ENCODE measurements around the gene LIPI. TPM values are rescaled to one million over a fixed set of nuclear protein-coding genes. Genes with fewer than 3 reads are reported as not detected.

The LIPI gene
- total and polyA plus RNA-seq, 2 donors from 2014 or later: not detected

DNA sequence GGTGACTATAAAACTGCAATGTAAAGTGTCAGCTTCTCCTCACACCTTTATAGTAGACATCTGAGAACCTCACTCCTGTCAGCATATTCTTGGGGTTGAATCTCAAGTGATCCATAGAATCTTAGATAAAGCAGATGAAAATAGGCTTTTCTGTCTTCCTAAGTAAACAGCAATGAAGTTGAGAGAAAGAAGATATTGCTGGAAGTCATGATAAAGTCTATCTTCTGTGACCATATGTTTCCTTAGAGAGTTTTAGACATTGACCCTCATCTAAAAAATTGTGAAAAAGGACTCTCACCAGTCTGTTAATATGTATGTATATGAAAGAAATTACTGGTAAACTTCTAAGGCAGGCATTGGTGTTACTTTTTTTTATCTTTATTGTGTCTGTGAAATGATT, 66.8 kb downstream of the LIPI start:
- H3K27ac ChIP-seq (ENCODE audit: low read depth in 2 of 2, low read length in 2 of 2): no peak overlapping the region
- TF ChIP-seq, protein P1, sequence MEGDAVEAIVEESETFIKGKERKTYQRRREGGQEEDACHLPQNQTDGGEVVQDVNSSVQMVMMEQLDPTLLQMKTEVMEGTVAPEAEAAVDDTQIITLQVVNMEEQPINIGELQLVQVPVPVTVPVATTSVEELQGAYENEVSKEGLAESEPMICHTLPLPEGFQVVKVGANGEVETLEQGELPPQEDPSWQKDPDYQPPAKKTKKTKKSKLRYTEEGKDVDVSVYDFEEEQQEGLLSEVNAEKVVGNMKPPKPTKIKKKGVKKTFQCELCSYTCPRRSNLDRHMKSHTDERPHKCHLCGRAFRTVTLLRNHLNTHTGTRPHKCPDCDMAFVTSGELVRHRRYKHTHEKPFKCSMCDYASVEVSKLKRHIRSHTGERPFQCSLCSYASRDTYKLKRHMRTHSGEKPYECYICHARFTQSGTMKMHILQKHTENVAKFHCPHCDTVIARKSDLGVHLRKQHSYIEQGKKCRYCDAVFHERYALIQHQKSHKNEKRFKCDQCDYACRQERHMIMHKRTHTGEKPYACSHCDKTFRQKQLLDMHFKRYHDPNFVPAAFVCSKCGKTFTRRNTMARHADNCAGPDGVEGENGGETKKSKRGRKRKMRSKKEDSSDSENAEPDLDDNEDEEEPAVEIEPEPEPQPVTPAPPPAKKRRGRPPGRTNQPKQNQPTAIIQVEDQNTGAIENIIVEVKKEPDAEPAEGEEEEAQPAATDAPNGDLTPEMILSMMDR (IDR thresholded peaks at IDR 0.05; ENCODE audit: borderline replicate concordance, extremely low read depth, insufficient read depth): no peak
- H3K9ac ChIP-seq (ENCODE audit: low read length in 3 of 3): no peak overlapping the region
- no peaks in the 10 kb centered on the region for H3K4me1 ChIP-seq (ENCODE audit: control insufficient read depth in 2 of 3, insufficient read depth in 2 of 3, low read depth in 1 of 3, low read length in 3 of 3)
- no peak overlapping the region for H3K4me3 ChIP-seq (ENCODE audit: low read length in 3 of 3)
- intact Hi-C loops (cut with DNase I): no loop called here
- DNase-seq (no peak), FAIRE-seq (no peak)
- no peaks in the 10 kb centered on the region for H3K9me3 ChIP-seq (ENCODE audit: control insufficient read depth in 2 of 3, insufficient read depth in 1 of 3, low read length in 3 of 3)
- no peaks in the 10 kb centered on the region for H3K27me3 ChIP-seq (ENCODE audit: control insufficient read depth, insufficient read depth, low read length)
- H3K36me3 ChIP-seq (ENCODE audit: control insufficient read depth in 2 of 3, insufficient read depth in 3 of 3, low read length in 3 of 3): no peaks in the 10 kb centered on the region

DNA sequence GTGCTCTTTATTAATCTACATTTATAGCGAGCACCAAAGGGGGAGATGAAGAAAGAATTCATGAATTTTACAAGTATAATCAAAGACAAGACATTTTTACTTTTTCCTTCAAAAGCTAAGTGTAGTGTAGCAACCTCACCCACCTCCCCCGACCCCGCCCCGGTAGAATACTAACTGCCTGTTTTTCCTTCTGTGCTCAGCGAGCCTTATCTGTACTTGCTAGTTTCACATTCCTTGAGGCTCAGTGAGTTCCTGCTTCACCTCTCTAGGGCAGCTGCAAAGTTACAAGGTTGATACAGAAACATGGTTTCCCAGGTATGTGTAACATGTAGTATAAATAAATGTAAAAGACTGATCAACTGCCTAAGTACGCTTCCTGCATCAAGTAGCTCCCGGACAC, 86.5 kb downstream of the LIPI start:
- Histone ChIP-seq H3K27me3 (ENCODE audit: control insufficient read depth, insufficient read depth, low read length) (no peaks in the 10 kb centered on the region), H3K9me3 (ENCODE audit: control insufficient read depth in 2 of 3, insufficient read depth in 1 of 3, low read length in 3 of 3) (no peaks in the 10 kb centered on the region), H3K36me3 (ENCODE audit: control insufficient read depth in 2 of 3, insufficient read depth in 3 of 3, low read length in 3 of 3) (no peaks in the 10 kb centered on the region), H3K9ac (ENCODE audit: low read length in 3 of 3) (no peak overlapping the region), H3K4me1 (ENCODE audit: control insufficient read depth in 2 of 3, insufficient read depth in 2 of 3, low read depth in 1 of 3, low read length in 3 of 3) (no peaks in the 10 kb centered on the region), H3K27ac (ENCODE audit: low read depth in 2 of 2, low read length in 2 of 2) (no peak overlapping the region), H3K4me3 (ENCODE audit: low read length in 3 of 3) (no peak overlapping the region)
- intact Hi-C loops (cut with DNase I): no loop called here
- TF ChIP-seq, protein P1 (IDR thresholded peaks at IDR 0.05; ENCODE audit: borderline replicate concordance, extremely low read depth, insufficient read depth): no peak
- no peak for FAIRE-seq
- DNase-seq: peak in 3 of 5 donors; percentile 22 to 50 (median 22)

DNA sequence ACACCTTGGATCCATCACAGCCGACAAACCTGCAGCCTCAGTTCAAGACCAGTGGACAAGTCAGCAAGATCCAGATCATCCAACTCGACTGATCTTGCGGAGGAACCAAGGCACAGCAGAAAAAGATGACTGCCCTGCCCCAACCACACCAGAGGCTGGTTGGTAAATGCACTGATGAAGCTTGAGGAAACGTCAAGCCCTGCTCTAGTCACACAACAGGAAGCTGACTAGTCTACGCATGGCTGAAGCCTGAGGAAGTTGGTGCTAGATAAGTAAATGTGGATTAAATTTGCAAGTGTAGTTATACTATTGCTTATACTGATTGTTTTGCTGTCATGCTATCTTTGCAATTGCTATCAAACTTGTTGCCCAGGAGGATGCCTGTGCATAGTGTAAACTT, 89.0 kb downstream of the LIPI start:
- no peak for FAIRE-seq
- H3K36me3 ChIP-seq (ENCODE audit: control insufficient read depth in 2 of 3, insufficient read depth in 3 of 3, low read length in 3 of 3): no peaks in the 10 kb centered on the region
- DNase-seq: no peak
- H3K27me3 ChIP-seq (ENCODE audit: control insufficient read depth, insufficient read depth, low read length): no peaks in the 10 kb centered on the region
- no peaks in the 10 kb centered on the region for H3K4me1 ChIP-seq (ENCODE audit: control insufficient read depth in 2 of 3, insufficient read depth in 2 of 3, low read depth in 1 of 3, low read length in 3 of 3)
- no peak overlapping the region for H3K4me3 ChIP-seq (ENCODE audit: low read length in 3 of 3)
- intact Hi-C loops (cut with DNase I): no loop called here
- H3K27ac ChIP-seq (ENCODE audit: low read depth in 2 of 2, low read length in 2 of 2): no peak overlapping the region
- no peak overlapping the region for H3K9ac ChIP-seq (ENCODE audit: low read length in 3 of 3)
- TF ChIP-seq, protein P1 (IDR thresholded peaks at IDR 0.05; ENCODE audit: borderline replicate concordance, extremely low read depth, insufficient read depth): no peak
- H3K9me3 ChIP-seq (ENCODE audit: control insufficient read depth in 2 of 3, insufficient read depth in 1 of 3, low read length in 3 of 3): no peaks in the 10 kb centered on the region

DNA sequence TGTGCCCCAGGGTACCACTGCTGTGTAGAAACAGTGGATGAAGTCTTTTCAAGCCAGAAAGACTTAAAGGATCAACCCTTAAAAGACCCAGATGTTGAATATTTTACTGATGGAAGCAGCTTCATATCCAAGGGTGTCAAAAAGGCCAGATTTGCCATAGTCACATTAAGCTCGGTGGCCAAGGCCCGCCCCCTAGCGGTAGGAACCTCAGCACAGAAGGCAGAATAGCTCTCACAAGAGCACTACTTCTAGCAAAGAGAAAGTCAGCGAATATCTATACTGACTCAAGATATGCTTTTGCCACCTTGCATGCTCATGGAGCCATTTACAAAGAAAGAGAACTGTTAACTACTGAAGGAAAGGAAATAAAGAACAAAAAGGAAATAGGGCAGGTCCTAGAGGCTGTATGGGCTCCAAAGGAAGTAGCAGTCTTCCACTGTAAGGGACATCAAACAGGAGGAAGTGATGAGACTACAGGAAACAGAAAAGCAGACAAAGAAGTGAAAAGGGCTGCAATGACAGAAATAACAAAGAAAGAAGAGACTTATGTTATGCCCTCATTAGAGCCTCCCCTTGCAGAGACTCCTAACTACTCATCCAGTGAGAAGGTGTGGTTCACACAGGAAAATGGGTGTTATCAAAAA, 90.5 kb downstream of the LIPI start:
- H3K9ac ChIP-seq (ENCODE audit: low read length in 3 of 3): no peak overlapping the region
- no peaks in the 10 kb centered on the region for H3K27me3 ChIP-seq (ENCODE audit: control insufficient read depth, insufficient read depth, low read length)
- no peaks in the 10 kb centered on the region for H3K36me3 ChIP-seq (ENCODE audit: control insufficient read depth in 2 of 3, insufficient read depth in 3 of 3, low read length in 3 of 3)
- H3K27ac ChIP-seq (ENCODE audit: low read depth in 2 of 2, low read length in 2 of 2): no peak overlapping the region
- no peak overlapping the region for H3K4me3 ChIP-seq (ENCODE audit: low read length in 3 of 3)
- H3K9me3 ChIP-seq (ENCODE audit: control insufficient read depth in 2 of 3, insufficient read depth in 1 of 3, low read length in 3 of 3): no peaks in the 10 kb centered on the region
- FAIRE-seq (no peak), DNase-seq (peak in 1 of 5 donors; percentile 5)
- intact Hi-C loops (cut with DNase I): no loop called here
- TF ChIP-seq, protein P1 (IDR thresholded peaks at IDR 0.05; ENCODE audit: borderline replicate concordance, extremely low read depth, insufficient read depth): peak; percentile 17
- H3K4me1 ChIP-seq (ENCODE audit: control insufficient read depth in 2 of 3, insufficient read depth in 2 of 3, low read depth in 1 of 3, low read length in 3 of 3): no peaks in the 10 kb centered on the region

All from kidney (tissue), 14 donors.